Subcutaneous abdominal adipose tissue (tissue), 5 donors: Measurements from ENCODE around the gene CEBPZOS.
"Not testable (repeated sequence)": the region's sequence is repeated elsewhere in the genome, so short reads cannot be mapped to it uniquely, and the experiment has no call there.

Source experiments
- H3K27ac ChIP-seq: one replicate; pipeline ENCODE4 v1.7.0; 2013; ENCODE audit warnings: low read depth, mild to moderate bottlenecking, inconsistent platforms, low read length, moderate library complexity
- H3K27me3 ChIP-seq, 5 donors: one replicate each; pipeline ENCODE4 v1.7.0; 2013; ENCODE audit warnings: low read length in 5 of 5, inconsistent platforms in 1 of 5; ENCODE audit not compliant: control insufficient read depth in 5 of 5, insufficient read depth in 4 of 5
- H3K36me3 ChIP-seq, 5 donors: one replicate each; pipeline ENCODE4 v1.7.0; 2013; ENCODE audit warnings: low read length in 5 of 5; ENCODE audit not compliant: control insufficient read depth in 5 of 5, insufficient read depth in 5 of 5
- H3K4me1 ChIP-seq, 5 donors: one replicate each; pipeline ENCODE4 v1.7.0; 2013; ENCODE audit warnings: low read length in 5 of 5, mild to moderate bottlenecking in 3 of 5, moderate library complexity in 1 of 5; ENCODE audit not compliant: control insufficient read depth in 5 of 5, insufficient read depth in 5 of 5
- H3K4me3 ChIP-seq, 5 donors: one replicate each; pipeline ENCODE4 v1.7.0; 2013; ENCODE audit warnings: low read length in 5 of 5, low read depth in 1 of 5
- H3K9ac ChIP-seq, 5 donors: one replicate each; pipeline ENCODE4 v1.7.0; 2013; ENCODE audit warnings: low read length in 5 of 5, mild to moderate bottlenecking in 4 of 5, moderate library complexity in 3 of 5
- H3K9me3 ChIP-seq, 5 donors: one replicate each; pipeline ENCODE4 v1.7.0; 2013; ENCODE audit warnings: low read length in 5 of 5; ENCODE audit not compliant: control insufficient read depth in 5 of 5
- donor health status: healthy.
- donor health status: healthy.
- donor health status: healthy.
- donor health status: healthy.
- donor health status: healthy.

The CEBPZOS gene

GRCh38 chr2:37205689-37206341, 9.5 kb downstream of the CEBPZOS start:
- Histone ChIP-seq H3K27ac (no peak overlapping the region), H3K9me3 (peaks cover 4 to 19% (median 8%) of the 10 kb centered on the region in 5 donors), H3K27me3 (no peaks in the 10 kb centered on the region), H3K36me3 (peaks cover 53 to 73% (median 67%) of the 10 kb centered on the region in 5 donors), H3K9ac (no peak overlapping the region), H3K4me1 (no peaks in the 10 kb centered on the region), H3K4me3 (no peak overlapping the region)

- H3K4me3 ChIP-seq, H3K27ac ChIP-seq, H3K4me1 ChIP-seq, H3K9ac ChIP-seq, H3K27me3 ChIP-seq: not testable (repeated sequence)
- Histone ChIP-seq H3K9me3 (peaks cover 4 to 19% (median 8%) of the 10 kb centered on the region in 5 donors), H3K36me3 (peaks cover 55 to 73% (median 69%) of the 10 kb centered on the region in 5 donors)
These were observed 10.5 kb downstream of the CEBPZOS start for GRCh38 chr2:37206760-37207159.

GRCh38 chr2:37211212-37211611, 14.9 kb downstream of the CEBPZOS start:
- Histone ChIP-seq H3K4me1 (no peaks in the 10 kb centered on the region), H3K36me3 (peaks cover 52 to 78% (median 64%) of the 10 kb centered on the region in 5 donors), H3K9ac (no peak overlapping the region), H3K4me3 (no peak overlapping the region), H3K27ac (no peak overlapping the region), H3K27me3 (no peaks in the 10 kb centered on the region), H3K9me3 (peaks cover 0 to 13% (median 5%) of the 10 kb centered on the region in 5 donors)

GRCh38 chr2:37211939-37212338, 15.6 kb downstream of the CEBPZOS start:
- Histone ChIP-seq H3K9me3 (peaks cover 0 to 10% (median 5%) of the 10 kb centered on the region in 5 donors), H3K4me3 (no peak overlapping the region), H3K36me3 (peaks cover 54 to 76% (median 64%) of the 10 kb centered on the region in 5 donors), H3K27ac (no peak overlapping the region), H3K9ac (no peak overlapping the region), H3K27me3 (no peaks in the 10 kb centered on the region), H3K4me1 (no peaks in the 10 kb centered on the region)

GRCh38 chr2:37215250-37215649, 19.0 kb downstream of the CEBPZOS start:
- Histone ChIP-seq H3K36me3 (peaks cover 42 to 72% (median 54%) of the 10 kb centered on the region in 5 donors), H3K4me1 (no peaks in the 10 kb centered on the region), H3K4me3 (no peak overlapping the region), H3K9ac (no peak overlapping the region), H3K9me3 (no peaks in the 10 kb centered on the region), H3K27me3 (no peaks in the 10 kb centered on the region), H3K27ac (peak overlapping the region; percentile 21)

GRCh38 chr2:37219046-37219445, 22.8 kb downstream of the CEBPZOS start:
- Histone ChIP-seq H3K4me1 (no peaks in the 10 kb centered on the region), H3K9ac (no peak overlapping the region), H3K27ac (no peak overlapping the region), H3K36me3 (peaks cover 31 to 63% (median 47%) of the 10 kb centered on the region in 5 donors), H3K4me3 (no peak overlapping the region), H3K27me3 (no peaks in the 10 kb centered on the region), H3K9me3 (no peaks in the 10 kb centered on the region)

- peaks cover 0 to 3% (median 0%) of the 10 kb centered on the region in 5 donors for H3K4me1 ChIP-seq
- H3K27me3 ChIP-seq, result no peaks in the 10 kb centered on the region
- H3K4me3 ChIP-seq, result no peak overlapping the region
- H3K9me3 ChIP-seq, result no peaks in the 10 kb centered on the region
- no peak overlapping the region for H3K9ac ChIP-seq
- H3K27ac ChIP-seq, result no peak overlapping the region
- H3K36me3 ChIP-seq, result peaks cover 25 to 57% (median 41%) of the 10 kb centered on the region in 5 donors
These were observed 26.8 kb downstream of the CEBPZOS start for GRCh38 chr2:37223131-37223530.

- Histone ChIP-seq H3K36me3 (peaks cover 26 to 53% (median 38%) of the 10 kb centered on the region in 5 donors), H3K4me1 (peaks cover 0 to 3% (median 0%) of the 10 kb centered on the region in 5 donors), H3K9me3 (no peaks in the 10 kb centered on the region), H3K4me3 (no peak overlapping the region), H3K27ac (no peak overlapping the region), H3K27me3 (no peaks in the 10 kb centered on the region), H3K9ac (no peak overlapping the region)
These were observed 27.8 kb downstream of the CEBPZOS start for GRCh38 chr2:37224063-37224462.

GRCh38 chr2:37225129-37225528, 28.8 kb downstream of the CEBPZOS start:
- H3K36me3 ChIP-seq, result peaks cover 22 to 49% (median 38%) of the 10 kb centered on the region in 5 donors
- H3K4me1 ChIP-seq, result peaks cover 0 to 11% (median 9%) of the 10 kb centered on the region in 5 donors
- not testable (repeated sequence) for H3K9ac ChIP-seq, H3K27me3 ChIP-seq, H3K4me3 ChIP-seq, H3K9me3 ChIP-seq, H3K27ac ChIP-seq

GRCh38 chr2:37226863-37227262, 30.6 kb downstream of the CEBPZOS start:
- H3K9ac ChIP-seq, result no peak overlapping the region
- H3K4me3 ChIP-seq, result no peak overlapping the region
- H3K27ac ChIP-seq, result no peak overlapping the region
- no peaks in the 10 kb centered on the region for H3K27me3 ChIP-seq
- H3K36me3 ChIP-seq, result peaks cover 19 to 36% (median 25%) of the 10 kb centered on the region in 5 donors
- H3K4me1 ChIP-seq, result peaks cover 0 to 20% (median 18%) of the 10 kb centered on the region in 5 donors
- H3K9me3 ChIP-seq, result no peaks in the 10 kb centered on the region
